ENCODE data around the gene PARN.

The PARN gene, protein sequence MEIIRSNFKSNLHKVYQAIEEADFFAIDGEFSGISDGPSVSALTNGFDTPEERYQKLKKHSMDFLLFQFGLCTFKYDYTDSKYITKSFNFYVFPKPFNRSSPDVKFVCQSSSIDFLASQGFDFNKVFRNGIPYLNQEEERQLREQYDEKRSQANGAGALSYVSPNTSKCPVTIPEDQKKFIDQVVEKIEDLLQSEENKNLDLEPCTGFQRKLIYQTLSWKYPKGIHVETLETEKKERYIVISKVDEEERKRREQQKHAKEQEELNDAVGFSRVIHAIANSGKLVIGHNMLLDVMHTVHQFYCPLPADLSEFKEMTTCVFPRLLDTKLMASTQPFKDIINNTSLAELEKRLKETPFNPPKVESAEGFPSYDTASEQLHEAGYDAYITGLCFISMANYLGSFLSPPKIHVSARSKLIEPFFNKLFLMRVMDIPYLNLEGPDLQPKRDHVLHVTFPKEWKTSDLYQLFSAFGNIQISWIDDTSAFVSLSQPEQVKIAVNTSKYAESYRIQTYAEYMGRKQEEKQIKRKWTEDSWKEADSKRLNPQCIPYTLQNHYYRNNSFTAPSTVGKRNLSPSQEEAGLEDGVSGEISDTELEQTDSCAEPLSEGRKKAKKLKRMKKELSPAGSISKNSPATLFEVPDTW

DNA sequence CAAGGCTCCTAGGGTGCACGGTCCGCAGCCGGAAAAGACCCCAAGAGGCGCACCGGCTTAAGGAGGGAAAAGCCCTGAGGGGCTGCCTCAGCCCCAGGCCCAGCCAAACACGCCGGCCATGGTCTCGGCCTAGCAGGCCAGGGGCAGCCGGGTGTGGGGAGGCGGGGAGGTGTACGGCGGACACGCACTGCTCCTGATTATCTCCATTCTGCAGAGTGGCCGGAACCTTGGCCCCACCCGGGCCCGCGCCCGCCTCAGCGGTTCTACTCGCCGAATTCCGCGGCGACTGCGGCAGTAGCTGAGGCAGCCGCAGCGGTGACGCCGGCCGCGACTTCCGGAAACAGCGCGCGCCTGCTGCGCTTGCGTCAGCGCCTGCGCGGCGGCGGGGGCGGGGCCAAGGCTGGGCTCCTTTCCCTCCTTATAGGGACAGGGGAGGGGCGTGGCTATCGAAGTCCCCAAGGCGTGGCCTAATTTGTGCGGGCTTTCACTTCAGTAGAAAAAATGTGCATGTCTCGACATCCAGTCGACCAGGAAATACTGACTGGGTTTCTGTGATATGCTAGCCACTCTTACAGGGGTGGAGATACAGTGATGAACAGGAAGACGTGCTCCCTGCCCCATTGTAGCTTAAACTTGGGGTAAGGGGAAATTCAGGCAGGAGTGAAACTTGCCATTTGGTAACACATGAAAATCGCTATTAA lies at the start of gene PARN:
Gene PARN (minus strand): TSS at position 342 of the 701 bp plus-strand sequence. CDS start 135 bp downstream, at position 207.
- DNase-seq = peak; percentile 98
- Mint-ChIP-seq H3K27ac (peak within 1 kb of the TSS; percentile 100), H3K27me3 (no peaks in the 10 kb centered on the region), H3K4me1 (peaks cover 60% of the 10 kb centered on the region), H3K9me3 (no peaks in the 10 kb centered on the region), H3K36me3 (peaks cover 44% of the 10 kb centered on the region), H3K4me3 (peak within 1 kb of the TSS; percentile 95)
- CTCF ChIA-PET = no interaction called here

GRCh38 chr16:14678748-14679497 lies 48.9 kb upstream of the PARN start:
- Mint-ChIP-seq H3K4me3 (no peak overlapping the region), H3K36me3 (peaks cover 1% of the 10 kb centered on the region), H3K27me3 (peaks cover 9% of the 10 kb centered on the region)

GRCh38 chr16:14677627-14678026 lies 47.6 kb upstream of the PARN start:
- Mint-ChIP-seq H3K4me1 (peaks cover 5% of the 10 kb centered on the region), H3K27ac (no peak overlapping the region), H3K36me3 (peaks cover 6% of the 10 kb centered on the region), H3K4me3 (no peak overlapping the region), H3K27me3 (peaks cover 9% of the 10 kb centered on the region), H3K9me3 (no peaks in the 10 kb centered on the region)
- no peak for DNase-seq
- CTCF ChIA-PET = no interaction called here

More at GRCh38 chr16:14678748-14679497, 48.9 kb upstream of the PARN start:
- Mint-ChIP-seq H3K4me1 (no peaks in the 10 kb centered on the region), H3K9me3 (no peaks in the 10 kb centered on the region), H3K27ac (no peak overlapping the region)
- CTCF ChIA-PET = no interaction called here
- no peak for DNase-seq

DNA sequence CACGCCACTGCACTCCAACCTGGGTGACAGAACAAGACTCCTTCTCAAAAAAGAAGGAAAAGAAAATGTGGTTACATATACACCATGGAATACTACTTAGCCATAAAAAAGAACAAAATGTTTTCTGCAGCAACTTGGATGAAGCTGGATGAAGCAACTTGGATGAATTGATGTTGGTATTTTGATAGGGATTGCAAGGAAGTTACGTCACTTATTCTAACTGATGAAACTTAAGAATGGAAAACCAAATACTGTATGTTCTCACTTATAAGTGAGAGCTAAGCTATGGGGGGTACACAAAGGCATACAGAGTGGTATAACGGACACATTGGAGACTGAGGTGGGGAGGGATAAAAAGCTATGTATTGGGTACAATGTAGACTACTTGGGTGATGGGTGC lies 46.6 kb upstream of the PARN start:
- no peak overlapping the region for H3K4me3 Mint-ChIP-seq
- no peak overlapping the region for H3K27ac Mint-ChIP-seq
- CTCF ChIA-PET = no interaction called here
- peaks cover 9% of the 10 kb centered on the region for H3K36me3 Mint-ChIP-seq
- DNase-seq = no peak
- peaks cover 9% of the 10 kb centered on the region for H3K27me3 Mint-ChIP-seq
- H3K4me1 Mint-ChIP-seq = peaks cover 13% of the 10 kb centered on the region
- no peaks in the 10 kb centered on the region for H3K9me3 Mint-ChIP-seq

- CTCF ChIA-PET = no interaction called here
Observed at GRCh38 chr16:14672403-14672971, 42.4 kb upstream of the PARN start.

GRCh38 chr16:14669776-14670175 lies 39.7 kb upstream of the PARN start:
- Mint-ChIP-seq H3K27ac (no peak overlapping the region), H3K4me3 (no peak overlapping the region), H3K9me3 (no peaks in the 10 kb centered on the region), H3K4me1 (peaks cover 13% of the 10 kb centered on the region), H3K36me3 (peaks cover 54% of the 10 kb centered on the region), H3K27me3 (no peaks in the 10 kb centered on the region)
- CTCF ChIA-PET = no interaction called here
- DNase-seq = no peak

More at GRCh38 chr16:14672403-14672971, 42.4 kb upstream of the PARN start:
- peak; percentile 30 for DNase-seq
- Mint-ChIP-seq H3K9me3 (no peaks in the 10 kb centered on the region), H3K4me3 (no peak overlapping the region), H3K4me1 (peaks cover 13% of the 10 kb centered on the region), H3K27ac (peak overlapping the region; percentile 8), H3K36me3 (peaks cover 28% of the 10 kb centered on the region), H3K27me3 (peaks cover 1% of the 10 kb centered on the region)

GRCh38 chr16:14668556-14669223 lies 38.6 kb upstream of the PARN start:
- H3K9me3 Mint-ChIP-seq = no peaks in the 10 kb centered on the region
- H3K4me1 Mint-ChIP-seq = peaks cover 11% of the 10 kb centered on the region
- CTCF ChIA-PET = no interaction called here
- H3K36me3 Mint-ChIP-seq = peaks cover 58% of the 10 kb centered on the region
- no peaks in the 10 kb centered on the region for H3K27me3 Mint-ChIP-seq
- H3K4me3 Mint-ChIP-seq = no peak overlapping the region
- no peak for DNase-seq
- no peak overlapping the region for H3K27ac Mint-ChIP-seq

DNA sequence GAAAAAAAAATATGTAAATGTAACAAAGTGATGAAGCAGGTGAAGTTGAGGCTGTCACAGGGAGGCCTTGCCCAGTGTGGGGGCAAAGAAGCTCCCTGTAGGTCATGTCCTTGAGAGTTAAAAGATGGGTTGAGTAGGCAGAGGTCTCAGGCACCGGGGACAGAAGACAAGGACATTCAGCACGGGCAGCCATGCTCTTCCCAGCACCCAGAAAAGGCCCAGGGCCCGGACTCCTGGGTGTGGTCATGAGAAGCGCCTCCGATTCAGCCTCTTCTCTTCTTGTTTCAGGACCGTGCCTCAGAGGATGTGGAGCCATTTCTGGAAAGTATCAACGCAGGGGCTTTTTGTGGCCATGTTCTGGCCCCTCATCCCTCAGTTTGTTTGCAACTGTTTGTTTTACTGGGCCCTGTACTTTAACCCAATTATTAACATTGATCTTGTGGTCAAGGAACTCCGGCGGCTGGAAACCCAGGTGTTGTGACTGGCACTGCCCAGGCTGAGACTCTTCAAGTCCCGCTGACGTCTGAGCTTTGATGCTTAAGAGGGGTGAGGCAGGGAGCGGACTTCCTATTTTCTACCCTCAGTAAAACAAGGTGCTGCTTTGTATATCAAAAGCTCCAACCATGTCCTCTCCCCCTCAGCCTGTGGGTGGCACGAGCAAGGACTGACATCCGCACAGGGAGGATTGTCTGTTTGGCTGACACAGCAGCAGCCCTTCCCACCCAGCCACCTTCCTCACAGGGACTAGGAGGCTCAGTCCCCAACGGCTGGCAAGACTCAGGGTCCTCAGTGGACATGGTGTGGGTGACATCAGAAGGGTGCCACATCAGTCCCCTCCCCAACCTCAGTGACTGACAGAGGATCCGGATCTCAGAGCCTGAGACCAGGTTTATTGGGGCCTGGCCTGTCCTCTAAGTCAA lies 37.5 kb upstream of the PARN start:
- H3K27me3 Mint-ChIP-seq = no peaks in the 10 kb centered on the region
- peaks cover 8% of the 10 kb centered on the region for H3K4me1 Mint-ChIP-seq

GRCh38 chr16:14658063-14658462 lies 28.0 kb upstream of the PARN start:
- Mint-ChIP-seq H3K36me3 (peaks cover 42% of the 10 kb centered on the region), H3K9me3 (no peaks in the 10 kb centered on the region), H3K4me1 (peaks cover 8% of the 10 kb centered on the region), H3K27me3 (no peaks in the 10 kb centered on the region), H3K4me3 (no peak overlapping the region), H3K27ac (peak overlapping the region; percentile 80)
- DNase-seq = peak; percentile 21
- CTCF ChIA-PET = no interaction called here

More for the DNA sequence above, 37.5 kb upstream of the PARN start:
- peak overlapping the region; percentile 72 for H3K27ac Mint-ChIP-seq
- CTCF ChIA-PET = no interaction called here
- peaks cover 58% of the 10 kb centered on the region for H3K36me3 Mint-ChIP-seq
- H3K9me3 Mint-ChIP-seq = no peaks in the 10 kb centered on the region
- DNase-seq = no peak
- H3K4me3 Mint-ChIP-seq = no peak overlapping the region

DNA sequence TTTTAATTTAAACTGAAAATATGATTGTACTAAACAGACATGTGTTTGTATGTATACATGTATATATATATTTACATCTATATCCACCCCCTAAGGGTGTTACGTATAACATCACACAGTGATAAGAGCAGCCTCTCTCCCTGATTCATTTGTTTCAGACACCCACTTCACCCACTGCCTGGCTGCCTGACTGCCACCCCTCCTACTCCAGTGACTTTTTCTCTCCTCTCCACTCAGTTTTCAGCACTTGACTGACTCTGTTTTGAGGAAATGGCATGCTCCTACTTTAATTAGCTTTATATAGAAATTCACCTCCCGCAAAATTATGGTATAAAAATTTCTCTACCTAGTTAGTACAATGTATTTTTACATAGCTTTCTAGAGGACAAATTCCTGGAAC lies 22.7 kb upstream of the PARN start:
- CTCF ChIA-PET = no interaction called here
- H3K9me3 Mint-ChIP-seq = no peaks in the 10 kb centered on the region
- no peaks in the 10 kb centered on the region for H3K27me3 Mint-ChIP-seq
- H3K4me1 Mint-ChIP-seq = peaks cover under 1% of the 10 kb centered on the region
- H3K4me3 Mint-ChIP-seq = no peak overlapping the region
- no peak overlapping the region for H3K27ac Mint-ChIP-seq
- peaks cover 38% of the 10 kb centered on the region for H3K36me3 Mint-ChIP-seq
- DNase-seq = no peak

DNA sequence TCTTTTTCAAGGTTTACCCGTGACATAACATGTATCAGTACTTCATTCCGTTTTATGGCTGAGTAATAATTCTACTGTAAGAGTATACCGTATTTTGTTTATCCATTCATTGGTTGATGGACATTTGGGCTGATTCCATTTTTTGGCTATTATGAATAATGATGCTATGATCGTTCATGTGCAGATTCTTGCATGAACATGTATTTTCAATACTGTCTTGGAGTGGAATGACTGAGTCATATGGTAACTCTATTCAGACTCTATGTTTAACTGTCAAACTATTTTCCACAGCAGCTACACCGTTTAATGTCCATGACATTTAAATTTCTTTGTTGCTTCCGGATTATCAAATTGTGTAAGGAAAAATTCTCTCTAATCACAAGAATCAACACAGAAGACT lies 20.6 kb upstream of the PARN start:
- Mint-ChIP-seq H3K4me1 (no peaks in the 10 kb centered on the region), H3K27ac (peak overlapping the region; percentile 28), H3K27me3 (no peaks in the 10 kb centered on the region), H3K36me3 (peaks cover 36% of the 10 kb centered on the region), H3K9me3 (no peaks in the 10 kb centered on the region), H3K4me3 (no peak overlapping the region)
- no peak for DNase-seq
- CTCF ChIA-PET = interaction anchor here (1.2 kb wide), 1 partner anchor 12 kb away, joined by 4 read pairs; no protein-coding TSS in a partner anchor

GRCh38 chr16:14649816-14650215 lies 19.8 kb upstream of the PARN start:
- no peak overlapping the region for H3K27ac Mint-ChIP-seq
- CTCF ChIA-PET = no interaction called here
- no peaks in the 10 kb centered on the region for H3K27me3 Mint-ChIP-seq
- peaks cover 2% of the 10 kb centered on the region for H3K4me1 Mint-ChIP-seq
- no peak for DNase-seq
- H3K36me3 Mint-ChIP-seq = peaks cover 36% of the 10 kb centered on the region
- no peaks in the 10 kb centered on the region for H3K9me3 Mint-ChIP-seq
- no peak overlapping the region for H3K4me3 Mint-ChIP-seq
